HG02938 (cell line): ENCODE results near the gene THSD7B.
"Not testable (repeated sequence)": the region's sequence is repeated elsewhere in the genome, so short reads cannot be mapped to it uniquely, and the experiment has no call there.

ENCODE experiments used
- ATAC-seq: cut with Tn5 transposase; IDR thresholded peaks from one replicate; pipeline ENCODE4 v1.9.1; 2021; ENCODE audit warnings: mild to moderate bottlenecking, moderate library complexity; ENCODE audit not compliant: unreplicated experiment

The THSD7B gene

GRCh38 chr2:136935119-136935518 is 169.8 kb downstream of the THSD7B start:
- ATAC-seq = no peak

- no peak for ATAC-seq
Measured at GRCh38 chr2:136956050-136956449, 190.7 kb downstream of the THSD7B start.

GRCh38 chr2:136957044-136957443 is 191.7 kb downstream of the THSD7B start:
- ATAC-seq = no peak

GRCh38 chr2:136962105-136962725 is 196.9 kb downstream of the THSD7B start:
- no peak for ATAC-seq

- ATAC-seq = no peak
Measured at GRCh38 chr2:136966485-136966884, 201.1 kb downstream of the THSD7B start.

GRCh38 chr2:136980303-136980702 is 215.0 kb downstream of the THSD7B start:
- no peak for ATAC-seq

- ATAC-seq = not testable (repeated sequence)
Measured at GRCh38 chr2:136981689-136982088, 216.3 kb downstream of the THSD7B start.

- no peak for ATAC-seq
Measured at GRCh38 chr2:136985044-136985443, 219.7 kb downstream of the THSD7B start.

DNA sequence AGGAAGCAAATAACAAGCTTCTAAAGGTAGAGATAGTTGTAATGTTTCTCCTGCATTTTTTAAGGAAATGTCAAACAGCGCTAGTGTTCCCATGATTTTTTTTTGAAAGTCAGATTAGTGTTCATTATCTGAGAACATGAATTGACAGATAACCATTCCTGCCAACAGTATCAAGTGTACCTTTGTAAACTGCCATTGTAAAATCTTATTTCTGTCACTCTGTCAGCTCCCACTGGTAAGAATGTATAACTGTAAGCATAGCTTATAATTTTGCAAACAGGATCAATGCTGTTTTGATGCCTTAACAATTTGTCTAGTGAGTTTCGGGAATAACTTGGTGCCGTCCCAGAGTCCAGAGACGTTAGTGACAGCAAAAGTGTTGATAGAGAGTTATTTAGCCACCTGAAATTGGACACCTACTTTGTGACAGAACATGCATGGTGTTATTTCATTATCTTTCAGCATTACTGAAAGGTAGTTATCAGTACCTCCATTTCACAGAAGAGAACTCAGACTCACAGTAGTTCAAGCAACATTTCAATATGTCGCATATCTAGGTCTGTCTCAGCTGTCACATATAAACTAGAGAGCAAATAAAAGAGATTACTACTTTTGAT is 221.4 kb downstream of the THSD7B start:
- ATAC-seq = no peak

DNA sequence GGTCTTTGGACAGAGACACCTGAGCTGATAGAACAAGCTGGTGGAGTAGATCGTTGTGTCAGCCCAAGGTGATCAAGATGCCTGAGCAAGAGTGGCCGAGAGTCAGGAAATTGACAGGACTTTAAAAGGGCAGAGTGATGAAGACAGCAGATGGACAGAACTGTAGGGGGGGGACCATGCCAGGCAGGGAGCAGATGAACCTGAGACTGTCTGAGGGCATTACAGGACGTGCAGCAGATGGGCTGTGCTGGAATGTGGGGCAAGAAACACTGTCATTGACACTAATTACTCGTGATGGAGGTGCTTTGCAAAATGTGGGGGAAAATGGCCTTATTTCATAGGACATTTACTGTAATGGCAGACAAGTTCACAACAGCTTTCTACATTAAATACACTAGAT is 225.0 kb downstream of the THSD7B start:
- ATAC-seq = no peak

DNA sequence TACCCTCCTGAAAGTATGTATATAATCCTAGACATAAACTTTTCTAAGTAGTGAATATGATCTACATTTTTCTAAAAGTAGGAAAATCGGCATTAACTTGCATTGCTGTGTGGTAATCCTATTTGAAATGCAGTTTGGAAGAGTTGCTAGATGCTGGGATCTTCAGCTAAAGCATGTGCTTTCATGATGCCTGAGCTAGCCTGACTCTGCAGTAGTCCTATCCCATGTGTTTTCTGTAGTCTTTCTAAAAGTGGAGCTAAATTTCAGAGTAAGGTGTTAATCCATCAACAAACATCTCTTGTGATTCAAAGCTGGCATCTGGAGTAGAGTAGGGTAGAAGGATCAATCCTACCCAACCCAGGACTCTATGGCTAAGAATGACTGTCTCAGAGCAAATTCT is 229.4 kb downstream of the THSD7B start:
- ATAC-seq = no peak

GRCh38 chr2:136997557-136997956 is 232.2 kb downstream of the THSD7B start:
- no peak for ATAC-seq

DNA sequence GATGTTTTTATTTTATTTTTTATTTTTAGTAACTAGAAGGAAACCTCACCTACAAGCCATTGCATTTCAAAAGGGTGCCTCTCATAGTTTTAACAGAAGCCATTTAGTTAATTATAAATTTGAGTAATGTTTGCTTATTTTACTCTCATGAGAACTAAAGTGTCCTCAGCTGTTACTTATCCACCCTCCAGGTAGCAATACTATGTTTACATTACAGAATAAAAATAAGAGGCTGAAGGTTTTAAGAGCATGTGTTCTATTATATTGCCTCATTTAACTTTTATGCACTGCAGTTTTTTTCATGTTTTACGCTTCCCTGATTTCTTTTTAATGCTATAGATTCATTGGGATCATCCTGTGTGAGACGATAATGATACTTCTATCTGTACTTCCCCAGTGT is 235.5 kb downstream of the THSD7B start:
- no peak for ATAC-seq

DNA sequence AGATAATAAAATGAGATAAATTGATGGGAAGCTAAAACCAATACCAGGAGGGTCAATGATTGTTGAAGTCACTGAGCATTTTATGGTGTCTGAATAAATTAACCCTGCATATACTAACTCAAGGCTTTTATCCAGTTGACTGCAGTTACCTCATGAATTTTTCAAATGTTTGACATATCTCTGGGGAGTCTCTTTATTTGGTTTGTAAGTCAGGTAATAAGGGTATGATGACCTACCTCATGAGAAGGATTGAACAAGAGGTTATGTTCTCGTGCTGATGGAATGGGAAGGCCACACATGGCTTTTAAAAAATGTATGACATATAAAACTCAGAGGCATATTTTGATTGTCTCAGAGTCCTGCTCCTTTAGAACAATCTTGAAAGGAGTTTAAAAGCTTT is 237.6 kb downstream of the THSD7B start:
- ATAC-seq = no peak

- no peak for ATAC-seq
Measured at GRCh38 chr2:137005210-137005609, 239.9 kb downstream of the THSD7B start.

DNA sequence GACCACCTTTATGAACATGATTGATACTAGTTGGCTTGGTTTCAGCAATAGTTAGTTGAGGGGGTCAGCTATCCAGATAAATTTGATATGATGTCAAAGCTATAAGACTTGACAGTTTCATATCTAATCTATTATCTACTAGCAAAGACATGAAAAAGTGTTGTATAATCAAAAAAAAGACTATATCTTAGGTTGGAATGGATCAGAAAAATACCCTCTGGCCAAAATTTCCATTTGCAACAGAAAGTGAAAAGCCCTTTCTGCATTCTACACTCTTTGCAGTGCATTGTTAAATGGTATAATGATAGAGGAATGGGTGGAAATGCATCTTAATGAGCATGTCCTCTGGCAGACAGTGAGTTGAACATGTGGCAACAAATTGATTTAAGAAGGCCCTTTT is 242.6 kb downstream of the THSD7B start:
- ATAC-seq = no peak

DNA sequence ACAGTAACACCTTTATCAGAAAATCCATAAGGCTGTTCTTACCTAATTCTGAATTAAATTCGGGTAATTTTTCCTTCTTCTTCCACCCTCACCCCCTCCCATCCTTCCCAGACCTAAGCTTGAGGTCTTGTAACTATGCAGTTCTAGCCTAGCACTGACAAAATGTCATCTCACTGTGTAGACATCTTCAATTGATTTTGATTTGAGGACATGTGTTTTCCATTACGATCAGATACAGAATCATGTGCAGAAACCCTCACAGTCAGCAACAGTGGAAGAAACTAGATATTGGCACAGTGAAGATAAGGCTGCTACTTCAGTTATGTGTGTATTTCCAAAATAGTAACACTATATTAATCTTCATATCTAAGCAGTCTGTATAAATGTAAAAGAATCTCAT is 244.6 kb downstream of the THSD7B start:
- ATAC-seq = no peak

GRCh38 chr2:137020452-137021196 is 255.3 kb downstream of the THSD7B start:
- ATAC-seq = no peak

DNA sequence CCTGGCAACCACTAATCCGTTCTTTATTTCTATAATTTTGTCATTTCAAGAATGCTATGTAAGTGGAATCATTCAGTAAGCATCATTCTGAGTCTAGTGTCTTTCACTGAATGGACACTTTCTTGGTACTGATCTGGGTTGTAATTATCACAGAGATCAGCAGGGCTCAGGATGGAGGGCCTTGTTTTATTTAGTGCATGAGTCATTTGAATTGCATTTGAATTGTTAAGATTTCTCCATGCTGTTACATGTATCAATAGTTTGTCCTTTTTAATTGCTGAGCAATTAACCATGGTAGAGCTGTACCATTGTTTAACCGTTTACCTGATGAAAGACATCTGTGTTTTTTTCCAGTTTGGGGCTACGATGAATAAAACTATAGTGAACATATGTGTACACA is 256.4 kb downstream of the THSD7B start:
- no peak for ATAC-seq

DNA sequence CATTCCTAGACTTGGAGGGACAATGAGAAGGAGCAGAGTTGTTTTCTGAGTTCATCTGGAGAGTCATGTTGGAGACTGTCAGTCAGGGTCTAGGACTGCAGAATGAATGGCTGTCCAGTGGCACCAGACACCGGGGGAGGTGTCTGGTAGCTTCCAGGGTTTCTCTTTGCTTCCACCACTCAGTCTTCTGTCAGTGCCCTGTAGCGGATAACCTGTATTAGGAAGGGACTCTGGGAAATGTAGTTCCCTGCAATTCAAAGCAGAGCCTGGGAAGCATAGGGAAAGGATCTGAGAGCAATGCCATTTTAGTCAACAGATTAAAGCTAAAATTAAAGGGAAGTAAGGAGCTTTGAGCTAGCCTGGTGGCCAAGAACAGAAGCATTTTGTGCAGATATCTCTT is 257.9 kb downstream of the THSD7B start:
- no peak for ATAC-seq

DNA sequence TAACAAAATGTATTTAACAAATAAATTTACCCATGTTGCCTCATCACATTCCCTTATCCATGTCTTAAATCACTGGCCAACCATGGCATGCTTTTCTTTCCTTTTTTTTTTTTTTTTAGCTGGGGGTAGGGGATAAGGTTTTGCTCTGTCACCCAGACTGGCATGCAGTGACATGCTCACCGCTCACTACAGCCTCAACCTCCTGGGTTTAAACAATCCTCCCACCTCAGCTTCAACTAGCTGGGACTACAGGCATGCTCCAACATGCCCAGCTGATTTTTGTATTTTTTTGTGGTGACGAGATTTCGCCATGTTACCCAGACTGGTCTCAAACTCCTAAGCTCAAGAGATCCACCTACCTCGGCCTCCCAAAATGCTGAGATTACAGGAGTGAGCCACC is 266.4 kb downstream of the THSD7B start:
- ATAC-seq = no peak

- no peak for ATAC-seq
Measured at GRCh38 chr2:137036619-137037018, 271.3 kb downstream of the THSD7B start.
